Uterus (tissue), 2 donors: ENCODE results near the gene MSI2.

Experiments used
- CTCF ChIP-seq, 4 experiments: fragments of 200-600 bp in 2 of 4; fragments of 450-650 bp in 2 of 4; sonication (generic) in 2 of 4; IDR thresholded peaks; one replicate each; pipeline ENCODE4 v1.5.1; 2016 to 2019; ENCODE audit warnings: antibody characterized with exemption in 4 of 4, mild to moderate bottlenecking in 2 of 4, moderate library complexity in 1 of 4
- POLR2A ChIP-seq, 2 donors: fragments of 450-650 bp; IDR thresholded peaks; one replicate each; pipeline ENCODE4 v1.6.1; 2016; ENCODE audit warnings: antibody characterized with exemption in 2 of 2, mild to moderate bottlenecking in 1 of 2, moderate library complexity in 1 of 2

DNA sequence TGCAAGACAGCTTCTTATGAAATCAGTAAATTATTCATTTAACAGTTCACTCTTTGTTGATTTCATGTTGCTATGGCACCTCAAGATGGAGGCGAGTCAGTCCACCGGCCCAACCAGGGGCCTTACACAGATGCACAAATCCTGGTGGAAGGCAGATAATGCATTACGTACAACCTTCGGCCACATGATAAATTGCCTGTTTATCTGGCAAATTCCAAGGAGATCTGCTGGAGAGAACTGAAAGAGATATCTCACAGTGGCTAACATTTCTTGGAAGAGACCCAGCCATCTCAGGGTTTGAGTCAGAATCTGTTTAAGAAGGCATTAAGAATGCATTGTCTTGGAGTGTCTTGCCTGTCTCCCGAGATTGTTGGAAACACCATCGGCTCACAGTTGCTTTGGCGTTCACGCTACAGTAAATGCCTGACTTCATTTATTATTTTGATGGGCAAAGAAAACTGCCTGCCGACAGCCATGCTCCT, 225.6 kb downstream of the MSI2 start:
- no peak for TF ChIP-seq POLR2A (IDR thresholded peaks at IDR 0.05)
- no peak for TF ChIP-seq CTCF (IDR thresholded peaks at IDR 0.05)
